Chondrocyte (in vitro differentiated cells): Measurements from ENCODE around the gene MINDY4B. TPM values are rescaled to one million over a fixed set of nuclear protein-coding genes. Genes with fewer than 3 reads are reported as not detected.

Experiments used
- DNase-seq: peaks from one replicate; pipeline ENCODE4 v3.0.0; 2021; ENCODE audit warnings: mixed read lengths, low spot score
- H3K27ac Mint-ChIP-seq: one replicate; pipeline ENCODE4 v1.8.0; 2021; ENCODE audit warnings: mild to moderate bottlenecking, moderate library complexity, mixed read lengths; ENCODE audit not compliant: unreplicated experiment
- H3K27me3 Mint-ChIP-seq: 2 replicates; pipeline ENCODE4 v1.8.0; 2021; ENCODE audit warnings: low read depth, mixed read lengths
- H3K36me3 Mint-ChIP-seq: 2 replicates; pipeline ENCODE4 v1.8.0; 2021; ENCODE audit warnings: low read depth, mixed read lengths
- H3K4me1 Mint-ChIP-seq: 2 replicates; pipeline ENCODE4 v1.8.0; 2021; ENCODE audit warnings: low read depth, mild to moderate bottlenecking, mixed read lengths
- H3K4me3 Mint-ChIP-seq: one replicate; pipeline ENCODE4 v1.8.0; 2021; ENCODE audit warnings: mild to moderate bottlenecking, moderate library complexity, mixed read lengths; ENCODE audit not compliant: unreplicated experiment
- H3K9me3 Mint-ChIP-seq: 2 replicates; pipeline ENCODE4 v1.8.0; 2021; ENCODE audit warnings: low read depth, mixed read lengths
- CTCF ChIP-seq: fragments of 200-600 bp; sonication (generic); IDR thresholded peaks from 2 replicates; pipeline ENCODE4 v1.5.0; 2021; ENCODE audit warnings: antibody characterized with exemption, mild to moderate bottlenecking, moderate library complexity
- total RNA-seq: library from RNA; stranded (reverse); gene quantifications from 3 replicates; pipeline ENCODE4 v1.2.1, GENCODE V29; 2021

The MINDY4B gene
- total RNA-seq, 1 donor from 2014 or later, result not detected

- Mint-ChIP-seq H3K27ac (no peak overlapping the region), H3K27me3 (peaks cover 29% of the 10 kb centered on the region), H3K4me3 (no peak overlapping the region), H3K9me3 (no peaks in the 10 kb centered on the region), H3K4me1 (no peaks in the 10 kb centered on the region), H3K36me3 (peaks cover 2% of the 10 kb centered on the region)
- TF ChIP-seq CTCF, result no peak
- DNase-seq, result no peak
Observed at GRCh38 chr3:150828997-150829396, 76.2 kb downstream of the MINDY4B start.

- Mint-ChIP-seq H3K36me3 (peaks cover 2% of the 10 kb centered on the region), H3K4me3 (no peak overlapping the region), H3K4me1 (no peaks in the 10 kb centered on the region), H3K9me3 (no peaks in the 10 kb centered on the region), H3K27me3 (peaks cover 36% of the 10 kb centered on the region), H3K27ac (no peak overlapping the region)
- no peak for TF ChIP-seq CTCF
- DNase-seq, result no peak
Observed at GRCh38 chr3:150828261-150828660, 77.0 kb downstream of the MINDY4B start.

DNA sequence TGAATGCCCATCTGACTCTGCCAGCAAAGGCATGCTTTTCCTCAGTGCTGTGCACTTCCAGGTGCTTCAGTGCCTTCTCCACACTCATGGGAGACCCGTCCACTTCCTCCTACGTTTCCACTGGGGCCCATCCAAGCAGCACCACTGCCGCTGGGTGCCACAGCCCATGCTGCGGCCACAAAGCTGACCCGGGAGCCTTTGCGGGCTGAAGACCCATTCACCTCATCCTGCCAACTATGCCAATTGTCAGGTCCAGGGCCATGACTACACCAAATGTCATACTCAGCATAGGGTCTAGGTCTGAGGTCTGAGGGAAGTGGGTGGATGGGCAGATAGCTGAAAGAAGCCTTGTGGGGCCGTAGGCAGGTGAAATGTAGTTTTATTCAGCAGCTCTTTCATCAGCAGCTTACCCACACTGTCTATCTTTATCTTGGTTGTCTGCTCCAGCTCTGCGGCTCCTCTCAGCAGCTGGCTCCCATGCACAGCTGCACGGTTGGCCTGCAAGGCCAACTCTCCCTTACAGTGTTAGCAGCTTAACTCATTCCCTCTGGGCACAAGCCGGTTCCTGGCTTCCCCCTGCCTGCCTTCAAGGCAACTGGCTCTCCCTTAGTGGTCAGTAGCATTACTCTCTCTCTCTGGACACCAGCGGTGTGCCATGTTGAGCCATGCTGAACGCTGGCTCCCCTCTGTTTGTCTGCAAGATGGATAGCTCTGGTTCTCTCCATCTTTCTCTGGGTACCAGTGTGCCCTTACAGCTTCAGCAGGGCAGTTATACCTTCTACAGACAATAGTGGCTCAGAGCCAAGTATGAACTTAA, 78.6 kb downstream of the MINDY4B start:
- H3K4me1 Mint-ChIP-seq, result no peaks in the 10 kb centered on the region
- no peak overlapping the region for H3K4me3 Mint-ChIP-seq
- H3K27me3 Mint-ChIP-seq, result peaks cover 34% of the 10 kb centered on the region
- H3K9me3 Mint-ChIP-seq, result no peaks in the 10 kb centered on the region
- DNase-seq, result no peak
- H3K27ac Mint-ChIP-seq, result no peak overlapping the region
- TF ChIP-seq CTCF, result no peak
- peaks cover 2% of the 10 kb centered on the region for H3K36me3 Mint-ChIP-seq

DNA sequence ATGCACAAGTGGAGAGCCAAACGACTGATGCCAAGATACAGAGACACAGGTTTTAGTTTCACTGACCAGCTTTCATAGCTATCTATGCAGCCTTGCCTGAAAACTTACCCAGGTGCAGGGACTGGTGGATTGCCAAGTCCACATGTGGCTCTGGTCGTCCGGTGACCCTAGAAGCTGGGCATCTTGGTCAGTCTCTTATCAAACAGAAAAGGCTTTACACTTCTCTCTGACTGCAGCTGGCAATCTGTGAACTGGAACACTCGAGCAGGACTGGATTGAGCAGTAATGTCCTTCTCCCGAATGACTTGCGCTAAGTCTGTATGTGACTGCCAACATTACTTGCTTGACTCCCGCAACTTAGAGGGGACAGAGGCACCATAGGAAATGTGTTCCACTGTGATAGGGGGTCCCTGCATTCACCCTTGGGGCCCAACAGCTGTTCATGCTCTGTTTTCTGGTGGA, 79.3 kb downstream of the MINDY4B start:
- no peak overlapping the region for H3K4me3 Mint-ChIP-seq
- no peak for DNase-seq
- peaks cover 33% of the 10 kb centered on the region for H3K27me3 Mint-ChIP-seq
- no peaks in the 10 kb centered on the region for H3K4me1 Mint-ChIP-seq
- no peak for TF ChIP-seq CTCF
- peaks cover 2% of the 10 kb centered on the region for H3K36me3 Mint-ChIP-seq
- no peak overlapping the region for H3K27ac Mint-ChIP-seq
- H3K9me3 Mint-ChIP-seq, result no peaks in the 10 kb centered on the region

DNA sequence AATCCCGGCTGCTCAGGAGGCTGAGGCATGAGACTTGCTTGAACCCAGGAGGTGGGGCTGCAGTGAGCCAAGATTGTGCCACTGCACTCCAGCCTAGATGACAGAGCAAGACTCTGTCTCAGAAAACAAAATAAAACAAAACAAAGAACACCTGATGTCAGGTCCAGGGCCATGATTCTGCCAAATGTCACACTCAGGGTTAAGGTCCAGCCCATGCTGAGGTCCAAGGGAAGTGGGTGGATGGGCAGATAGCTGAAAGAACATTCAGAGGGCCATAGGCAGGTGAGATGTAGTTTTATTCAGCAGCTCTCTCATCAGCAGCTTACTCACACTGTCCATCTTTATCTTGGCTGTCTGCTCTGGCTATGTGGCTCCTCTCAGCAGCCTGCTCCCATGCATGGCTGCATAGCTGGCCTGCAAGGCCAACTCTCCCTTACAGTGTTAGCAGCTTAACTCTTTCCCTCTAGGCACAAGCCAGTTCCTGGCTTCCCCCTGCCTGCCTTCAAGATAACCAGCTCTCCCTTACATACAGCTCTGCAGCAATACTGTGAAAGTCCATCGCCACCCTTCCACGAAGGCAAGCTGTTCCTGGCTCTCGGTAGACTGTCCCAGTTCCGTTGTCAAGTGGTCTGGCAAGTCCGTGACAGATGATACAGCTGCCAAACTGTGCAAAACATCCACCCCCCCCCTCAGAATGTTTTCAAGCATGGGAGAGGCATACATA, 79.9 kb downstream of the MINDY4B start:
- H3K27me3 Mint-ChIP-seq, result peaks cover 31% of the 10 kb centered on the region
- TF ChIP-seq CTCF, result no peak

More for the DNA sequence above, 79.9 kb downstream of the MINDY4B start:
- no peak for DNase-seq
- H3K27ac Mint-ChIP-seq, result no peak overlapping the region
- H3K9me3 Mint-ChIP-seq, result no peaks in the 10 kb centered on the region
- no peak overlapping the region for H3K4me3 Mint-ChIP-seq
- H3K4me1 Mint-ChIP-seq, result no peaks in the 10 kb centered on the region
- peaks cover 2% of the 10 kb centered on the region for H3K36me3 Mint-ChIP-seq
